Mesothelial cell of epicardium (in vitro differentiated cells): ENCODE results near the gene OR52I1. TPM values are rescaled to one million over a fixed set of nuclear protein-coding genes. Genes with fewer than 3 reads are reported as not detected.
A peak's percentile ranks its signal among the peaks of the same experiment; 100 is the strongest.

Experiments used
- DNase-seq, 2 experiments: peaks; one replicate each; pipeline ENCODE4 v3.0.0; 2021; ENCODE audit warnings: low spot score in 2 of 2; ENCODE audit not compliant: unreplicated experiment in 2 of 2
- H3K27ac Mint-ChIP-seq: 2 replicates; pipeline ENCODE4 v1.8.0; 2021; ENCODE audit warnings: mixed read lengths
- H3K27me3 Mint-ChIP-seq: 2 replicates; pipeline ENCODE4 v1.8.0; 2021; ENCODE audit warnings: low read depth, mixed read lengths
- H3K36me3 Mint-ChIP-seq: 2 replicates; pipeline ENCODE4 v1.8.0; 2021; ENCODE audit warnings: mixed read lengths
- H3K4me1 Mint-ChIP-seq: 2 replicates; pipeline ENCODE4 v1.8.0; 2021; ENCODE audit warnings: mixed read lengths
- H3K4me3 Mint-ChIP-seq: 2 replicates; pipeline ENCODE4 v1.8.0; 2021; ENCODE audit warnings: mild to moderate bottlenecking, moderate library complexity, mixed read lengths
- H3K9me3 Mint-ChIP-seq: 2 replicates; pipeline ENCODE4 v1.8.0; 2021; ENCODE audit warnings: mixed read lengths
- CTCF ChIP-seq: fragments of 200-600 bp; sonication (generic); IDR thresholded peaks from one replicate; pipeline ENCODE4 v1.5.0; 2021; ENCODE audit warnings: antibody characterized with exemption; ENCODE audit not compliant: unreplicated experiment
- total RNA-seq: library from RNA; stranded (reverse); gene quantifications from 3 replicates; pipeline ENCODE4 v1.2.1, GENCODE V29; 2021

OR52I1 gene
- total RNA-seq, 1 donor from 2014 or later, result not detected

DNA sequence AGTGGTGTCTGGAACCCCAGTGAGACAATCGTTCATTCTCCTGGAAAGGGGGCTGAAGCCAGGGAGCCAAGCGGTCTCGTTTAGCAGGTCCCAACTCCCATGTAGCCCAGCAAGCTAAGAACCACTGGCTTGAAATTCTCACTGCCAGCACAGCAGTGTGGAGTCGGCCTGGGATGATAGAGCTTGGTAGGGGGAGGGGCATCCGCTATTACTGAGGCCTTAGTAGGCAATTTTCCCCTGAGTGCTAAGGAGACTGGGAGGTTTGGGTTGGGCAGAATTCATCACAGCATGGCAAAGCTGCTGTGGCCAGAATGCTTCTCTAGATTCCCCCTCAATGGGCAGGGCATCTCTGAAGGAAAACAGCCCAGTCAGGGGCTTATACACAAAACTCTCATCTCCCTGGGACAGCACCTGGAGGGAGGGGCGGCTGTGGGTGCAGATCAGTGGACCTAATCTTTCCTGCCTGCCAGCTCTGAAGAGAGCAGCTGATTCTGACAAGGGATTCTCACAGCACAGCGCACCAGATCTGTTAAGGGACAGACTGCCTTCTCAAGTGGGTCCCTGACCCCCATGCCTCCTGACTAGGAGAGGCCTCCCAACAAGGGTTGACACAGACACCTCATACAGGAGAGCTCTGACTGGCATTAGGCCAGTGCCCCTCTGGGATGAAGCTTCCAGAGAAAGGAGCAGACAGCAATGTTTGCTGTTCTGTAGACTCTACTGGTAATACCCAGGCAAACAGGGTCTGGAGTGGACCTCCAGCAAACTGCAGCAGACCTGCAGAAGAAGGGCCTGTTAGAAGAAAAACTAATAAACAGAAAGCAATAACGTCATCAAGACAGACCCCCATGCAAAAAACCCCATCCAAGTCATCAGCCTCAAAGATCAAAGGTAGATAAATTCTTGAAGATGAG is 34.1 kb upstream of the OR52I1 start:
- Mint-ChIP-seq H3K36me3 (peaks cover 14% of the 10 kb centered on the region), H3K4me3 (no peak overlapping the region), H3K4me1 (peaks cover 14% of the 10 kb centered on the region), H3K27ac (peak overlapping the region; percentile 70), H3K9me3 (peaks cover 43% of the 10 kb centered on the region), H3K27me3 (no peaks in the 10 kb centered on the region)
- no peak for DNase-seq
- TF ChIP-seq CTCF, result no peak

- peak overlapping the region; percentile 70 for H3K27ac Mint-ChIP-seq
- H3K4me3 Mint-ChIP-seq, result no peak overlapping the region
- peaks cover 14% of the 10 kb centered on the region for H3K36me3 Mint-ChIP-seq
- peaks cover 14% of the 10 kb centered on the region for H3K4me1 Mint-ChIP-seq
- TF ChIP-seq CTCF, result no peak
- DNase-seq, result no peak
- H3K27me3 Mint-ChIP-seq, result no peaks in the 10 kb centered on the region
- H3K9me3 Mint-ChIP-seq, result peaks cover 43% of the 10 kb centered on the region
These were observed 33.4 kb upstream of the OR52I1 start for GRCh38 chr11:4560467-4560866.

GRCh38 chr11:4565371-4565770 is 28.5 kb upstream of the OR52I1 start:
- Mint-ChIP-seq H3K9me3 (peaks cover 47% of the 10 kb centered on the region), H3K27me3 (no peaks in the 10 kb centered on the region), H3K4me3 (no peak overlapping the region), H3K27ac (no peak overlapping the region), H3K4me1 (peaks cover 10% of the 10 kb centered on the region), H3K36me3 (peaks cover 14% of the 10 kb centered on the region)
- no peak for TF ChIP-seq CTCF
- DNase-seq, result no peak

DNA sequence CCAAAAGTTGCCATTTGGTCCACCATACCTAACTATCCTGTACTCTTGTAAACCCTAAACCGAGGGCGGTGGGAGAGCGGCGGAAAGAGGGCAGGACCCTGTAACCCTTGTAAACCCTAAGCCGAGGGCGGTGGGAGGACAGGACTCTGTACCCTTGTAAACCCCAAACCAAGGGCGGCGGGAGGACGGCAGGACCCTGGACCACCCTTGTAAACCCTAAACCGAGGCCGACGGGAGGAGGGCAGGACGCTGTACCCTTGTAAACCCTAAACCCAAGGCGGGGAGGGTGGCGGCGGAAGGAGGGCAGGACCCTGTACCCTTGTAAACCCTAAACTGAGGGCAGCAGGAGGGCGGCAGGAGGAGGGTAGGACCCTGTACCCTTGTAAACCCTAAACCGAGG is 24.8 kb upstream of the OR52I1 start:
- no peak for TF ChIP-seq CTCF
- Mint-ChIP-seq H3K27me3 (no peaks in the 10 kb centered on the region), H3K4me3 (no peak overlapping the region), H3K4me1 (peaks cover 5% of the 10 kb centered on the region), H3K9me3 (peaks cover 13% of the 10 kb centered on the region), H3K27ac (no peak overlapping the region), H3K36me3 (peaks cover 2% of the 10 kb centered on the region)
- DNase-seq, result no peak

GRCh38 chr11:4576880-4577279 is 17.0 kb upstream of the OR52I1 start:
- no peak for DNase-seq
- no peaks in the 10 kb centered on the region for H3K27me3 Mint-ChIP-seq
- no peak for TF ChIP-seq CTCF
- no peaks in the 10 kb centered on the region for H3K9me3 Mint-ChIP-seq
- no peak overlapping the region for H3K4me3 Mint-ChIP-seq
- H3K4me1 Mint-ChIP-seq, result peaks cover 2% of the 10 kb centered on the region
- H3K27ac Mint-ChIP-seq, result no peak overlapping the region
- H3K36me3 Mint-ChIP-seq, result no peaks in the 10 kb centered on the region
